Breast epithelium (tissue), 4 donors: ENCODE results near the gene CHST10. TPM values are rescaled to one million over a fixed set of nuclear protein-coding genes. Genes with fewer than 3 reads are reported as not detected.
"Not testable (repeated sequence)": the region's sequence is repeated elsewhere in the genome, so short reads cannot be mapped to it uniquely, and the experiment has no call there.

Experiments
- DNase-seq, 2 donors: peaks; one replicate each; pipeline ENCODE4 v3.0.0-alpha.2; 2019; ENCODE audit warnings: low spot score in 2 of 2
- H3K27ac ChIP-seq, 2 donors: fragments of 200-600 bp; sonication (generic) in 1 of 2; one replicate each; pipeline ENCODE4 v1.5.1; 2016 to 2019; ENCODE audit warnings: mild to moderate bottlenecking in 1 of 2
- H3K27me3 ChIP-seq, 2 donors: fragments of 200-600 bp; sonication (generic) in 1 of 2; one replicate each; pipeline versions ENCODE4 v1.5.1 to v1.6.0; 2017 to 2019; ENCODE audit warnings: control low read depth in 1 of 2, mild to moderate bottlenecking in 1 of 2
- H3K36me3 ChIP-seq: fragments of 200-600 bp; one replicate; pipeline ENCODE4 v1.5.1; 2019
- H3K4me1 ChIP-seq, 2 donors: fragments of 200-600 bp; sonication (generic); one replicate each; pipeline ENCODE4 v1.5.1; 2016 to 2019; ENCODE audit warnings: control low read depth in 1 of 2
- H3K4me3 ChIP-seq, 3 donors: fragments of 200-600 bp; sonication (generic); 1 replicate in 2 of 3; 2 replicates in 1 of 3; pipeline ENCODE4 v1.5.1; 2016 to 2019; ENCODE audit warnings: mild to moderate bottlenecking in 3 of 3, moderate library complexity in 2 of 3
- H3K9me3 ChIP-seq, 2 donors: fragments of 200-600 bp; sonication (generic) in 1 of 2; one replicate each; pipeline ENCODE4 v1.5.1; 2016 to 2019; ENCODE audit warnings: control low read depth in 1 of 2
- CTCF ChIP-seq, 3 donors: fragments of 450-650 bp; IDR thresholded peaks; one replicate each; pipeline ENCODE4 v1.5.1; 2016 to 2017; ENCODE audit warnings: antibody characterized with exemption in 3 of 3, mild to moderate bottlenecking in 3 of 3, moderate library complexity in 3 of 3
- POLR2A ChIP-seq: fragments of 450-650 bp; IDR thresholded peaks from one replicate; pipeline ENCODE4 v1.6.1; 2016; ENCODE audit warnings: antibody characterized with exemption, mild to moderate bottlenecking, moderate library complexity
- POLR2AphosphoS5 ChIP-seq, 3 donors: sonication (generic); formaldehyde crosslinking; IDR thresholded peaks; one replicate each; pipeline ENCODE4 v1.6.1; 2017; ENCODE audit warnings: antibody characterized with exemption in 3 of 3
- intact Hi-C: fragments of 100-400 bp; cut with DNase I; formaldehyde crosslinking; loops from one replicate; pipeline ENCODE4 v1.15.1; 2023; ENCODE audit warnings: low total_unique reads
- total RNA-seq, 3 donors: library from RNA; depleted of rRNA; stranded (reverse); fragments of >200 nt; gene quantifications; one replicate each; pipeline ENCODE4 v1.1.0, GENCODE V29; 2016

Gene CHST10
- total RNA-seq, 3 donors from 2014 or later, result 4.5 to 17.0 (median 8.3) TPM

- H3K4me1 ChIP-seq, result no peaks in the 10 kb centered on the region
- no peak overlapping the region for H3K27ac ChIP-seq
- H3K36me3 ChIP-seq, result no peaks in the 10 kb centered on the region
- intact Hi-C loops, result no loop called here
- H3K9me3 ChIP-seq, result peaks cover 0 to 2% of the 10 kb centered on the region in 2 donors
- DNase-seq, result no peak
- TF ChIP-seq POLR2AphosphoS5 (IDR thresholded peaks at IDR 0.05), result no peak
- TF ChIP-seq POLR2A, result no peak
- no peak for TF ChIP-seq CTCF (IDR thresholded peaks at IDR 0.05)
- no peak overlapping the region for H3K4me3 ChIP-seq
- H3K27me3 ChIP-seq, result no peaks in the 10 kb centered on the region
Observed at GRCh38 chr2:100376836-100377235, 40.6 kb downstream of the CHST10 start.

GRCh38 chr2:100367163-100367562, 50.3 kb downstream of the CHST10 start:
- no peak for DNase-seq
- Histone ChIP-seq H3K27me3 (no peaks in the 10 kb centered on the region), H3K27ac (no peak overlapping the region), H3K9me3 (peaks cover 8 to 22% of the 10 kb centered on the region in 2 donors), H3K4me1 (no peaks in the 10 kb centered on the region), H3K4me3 (no peak overlapping the region), H3K36me3 (no peaks in the 10 kb centered on the region)
- intact Hi-C loops, result no loop called here
- TF ChIP-seq CTCF (IDR thresholded peaks at IDR 0.05), result no peak
- TF ChIP-seq POLR2AphosphoS5 (IDR thresholded peaks at IDR 0.05), result no peak
- no peak for TF ChIP-seq POLR2A

- Histone ChIP-seq H3K27ac (no peak overlapping the region), H3K27me3 (no peaks in the 10 kb centered on the region), H3K4me1 (no peaks in the 10 kb centered on the region), H3K36me3 (no peaks in the 10 kb centered on the region), H3K9me3 (peaks cover 10 to 23% of the 10 kb centered on the region in 2 donors), H3K4me3 (no peak overlapping the region)
- intact Hi-C loops, result no loop called here
- TF ChIP-seq POLR2A, result no peak
- TF ChIP-seq POLR2AphosphoS5 (IDR thresholded peaks at IDR 0.05), result no peak
- TF ChIP-seq CTCF (IDR thresholded peaks at IDR 0.05), result no peak
- DNase-seq, result peak in 1 of 2 donors; percentile 52
Observed at GRCh38 chr2:100365434-100365833, 52.0 kb downstream of the CHST10 start.

- H3K27me3 ChIP-seq, H3K27ac ChIP-seq, DNase-seq, H3K36me3 ChIP-seq, H3K4me3 ChIP-seq, H3K4me1 ChIP-seq, intact Hi-C loops: not testable (repeated sequence)
- peaks cover 6 to 14% of the 10 kb centered on the region in 2 donors for H3K9me3 ChIP-seq
Observed at GRCh38 chr2:100362269-100362668, 55.2 kb downstream of the CHST10 start.

GRCh38 chr2:100359576-100359975, 57.9 kb downstream of the CHST10 start:
- no peaks in the 10 kb centered on the region for H3K4me1 ChIP-seq
- intact Hi-C loops, result no loop called here
- H3K4me3 ChIP-seq, result no peak overlapping the region
- peaks cover 6 to 14% of the 10 kb centered on the region in 2 donors for H3K9me3 ChIP-seq
- H3K27me3 ChIP-seq, result no peaks in the 10 kb centered on the region
- no peak for DNase-seq
- no peak for TF ChIP-seq POLR2AphosphoS5 (IDR thresholded peaks at IDR 0.05)
- no peak for TF ChIP-seq CTCF (IDR thresholded peaks at IDR 0.05)
- no peak overlapping the region for H3K27ac ChIP-seq
- no peaks in the 10 kb centered on the region for H3K36me3 ChIP-seq

DNA sequence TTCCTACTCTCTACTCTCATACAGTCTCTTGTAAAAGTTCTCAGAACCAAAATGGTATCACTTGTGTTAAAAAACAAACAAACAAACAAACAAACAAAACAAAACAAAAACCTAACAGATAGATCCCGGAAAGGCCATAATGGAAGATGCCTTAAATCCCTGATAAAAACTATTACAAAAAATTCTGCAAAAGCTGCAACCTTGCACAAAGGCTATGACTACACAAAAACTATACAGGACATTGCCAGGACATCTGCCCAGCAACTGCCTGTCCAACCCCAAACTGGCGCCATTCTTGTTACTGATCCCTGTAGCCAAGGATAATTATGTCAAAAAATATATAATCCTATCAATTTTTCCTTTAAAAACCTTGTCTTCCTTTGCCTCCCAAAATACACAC, 58.9 kb downstream of the CHST10 start:
- Histone ChIP-seq H3K36me3 (no peaks in the 10 kb centered on the region), H3K4me1 (no peaks in the 10 kb centered on the region), H3K27ac (no peak overlapping the region), H3K9me3 (peaks cover 6 to 14% of the 10 kb centered on the region in 2 donors), H3K27me3 (no peaks in the 10 kb centered on the region), H3K4me3 (no peak overlapping the region)
- intact Hi-C loops, result no loop called here
- DNase-seq, result no peak
- TF ChIP-seq CTCF (IDR thresholded peaks at IDR 0.05) (no peak), POLR2A (no peak), POLR2AphosphoS5 (IDR thresholded peaks at IDR 0.05) (no peak)
